GM23338 (cell line): ENCODE data around the gene ETAA1. TPM values are rescaled to one million over a fixed set of nuclear protein-coding genes. Genes with fewer than 3 reads are reported as not detected.

Experiments used
- ATAC-seq: fragments of 200-7000 bp; cut with Tn5 transposase; 3 replicates; pipeline ENCODE4 v1.9.1; 2020
- DNase-seq: peaks from one replicate; pipeline ENCODE4 v3.0.0-alpha.2; 2015; ENCODE audit warnings: low spot score
- H2AFZ ChIP-seq: fragments of 200-600 bp; sonication (generic); 2 replicates; pipeline ENCODE4 v1.8.0; 2016; ENCODE audit warnings: antibody characterized with exemption, mild to moderate bottlenecking, moderate library complexity
- H3F3A ChIP-seq: fragments of 200-600 bp; sonication (generic); replicated peaks from 2 replicates; pipeline ENCODE4 v1.8.0; 2017; ENCODE audit warnings: antibody characterized with exemption, mixed run types, low read depth
- H3K27ac ChIP-seq: fragments of 200-600 bp; sonication (generic); 2 replicates; pipeline ENCODE4 v1.6.1; 2016; ENCODE audit warnings: low read depth
- H3K27me3 ChIP-seq: fragments of 200-600 bp; sonication (generic); 2 replicates; pipeline ENCODE4 v1.8.0; 2016; ENCODE audit warnings: mild to moderate bottlenecking, mixed run types, moderate library complexity; ENCODE audit not compliant: insufficient read depth
- H3K36me3 ChIP-seq: fragments of 200-600 bp; sonication (generic); 2 replicates; pipeline ENCODE4 v1.8.0; 2016; ENCODE audit warnings: mild to moderate bottlenecking; ENCODE audit not compliant: insufficient read depth
- H3K4me1 ChIP-seq: fragments of 200-600 bp; sonication (generic); 2 replicates; pipeline ENCODE4 v1.8.0; 2016; ENCODE audit warnings: mild to moderate bottlenecking, moderate library complexity; ENCODE audit not compliant: insufficient read depth
- H3K4me2 ChIP-seq: fragments of 200-600 bp; sonication (generic); 2 replicates; pipeline ENCODE4 v1.7.1; 2017; ENCODE audit warnings: mixed run types
- H3K4me3 ChIP-seq: fragments of 200-600 bp; sonication (generic); 2 replicates; pipeline ENCODE4 v1.6.1; 2016; ENCODE audit warnings: mixed run types
- H3K79me2 ChIP-seq: fragments of 200-600 bp; sonication (generic); replicated peaks from 2 replicates; pipeline ENCODE4 v1.8.0; 2017; ENCODE audit warnings: mild to moderate bottlenecking; ENCODE audit not compliant: insufficient read depth
- H3K9me2 ChIP-seq: fragments of 200-600 bp; sonication (generic); 2 replicates; pipeline ENCODE4 v1.8.0; 2017; ENCODE audit not compliant: insufficient read depth
- H4K20me1 ChIP-seq: fragments of 200-600 bp; sonication (generic); replicated peaks from 2 replicates; pipeline ENCODE4 v1.8.0; 2017; ENCODE audit warnings: mild to moderate bottlenecking; ENCODE audit not compliant: insufficient read depth
- H3K27ac Mint-ChIP-seq: 2 replicates; pipeline ENCODE4 v1.8.0; 2020; ENCODE audit warnings: inconsistent platforms, mild to moderate bottlenecking, moderate library complexity, mixed read lengths
- H3K27me3 Mint-ChIP-seq: 3 replicates; pipeline ENCODE4 v1.8.0; 2022; ENCODE audit warnings: low read depth, mild to moderate bottlenecking, moderate library complexity, mixed read lengths, inconsistent platforms; ENCODE audit not compliant: insufficient read depth, poor library complexity
- H3K36me3 Mint-ChIP-seq: 3 replicates; pipeline ENCODE4 v1.8.0; 2021; ENCODE audit warnings: low read depth, mild to moderate bottlenecking, inconsistent platforms, moderate library complexity, mixed read lengths
- H3K4me1 Mint-ChIP-seq: 3 replicates; pipeline ENCODE4 v1.8.0; 2020; ENCODE audit warnings: mild to moderate bottlenecking, inconsistent platforms, mixed read lengths
- H3K4me3 Mint-ChIP-seq: 3 replicates; pipeline ENCODE4 v1.8.0; 2021; ENCODE audit warnings: moderate library complexity, mild to moderate bottlenecking, inconsistent platforms, mixed read lengths
- H3K9me3 Mint-ChIP-seq: 3 replicates; pipeline ENCODE4 v1.8.0; 2020; ENCODE audit warnings: moderate library complexity, mild to moderate bottlenecking, inconsistent platforms, mixed read lengths
- CREB1 ChIP-seq: fragments of 250-450 bp; sonication (Bioruptor Pico); IDR thresholded peaks from 2 replicates; pipeline ENCODE4 v1.5.0; 2020; ENCODE audit warnings: low read depth, mild to moderate bottlenecking, moderate library complexity
- ETS1 ChIP-seq: IDR thresholded peaks from 2 replicates; pipeline ENCODE4 v1.6.1; 2016; ENCODE audit warnings: antibody characterized with exemption
- EZH2 ChIP-seq: fragments of 200-600 bp; sonication (generic); IDR thresholded peaks from one replicate; pipeline ENCODE4 v1.8.0; 2017; ENCODE audit warnings: antibody characterized with exemption, mild to moderate bottlenecking, low read depth; ENCODE audit not compliant: unreplicated experiment
- EZH2phosphoT487 ChIP-seq: fragments of 200-600 bp; sonication (generic); IDR thresholded peaks from one replicate; pipeline ENCODE4 v1.8.1; 2018; ENCODE audit warnings: antibody characterized with exemption; ENCODE audit not compliant: unreplicated experiment
- NANOG ChIP-seq: IDR thresholded peaks from 2 replicates; pipeline ENCODE4 v1.6.1; 2016; ENCODE audit warnings: antibody characterized with exemption, borderline replicate concordance
- POLR2AphosphoS5 ChIP-seq: IDR thresholded peaks from 2 replicates; pipeline ENCODE4 v1.6.1; 2016; ENCODE audit warnings: antibody characterized with exemption, low read depth
- STAT1 ChIP-seq: IDR thresholded peaks from one replicate; pipeline ENCODE4 v1.6.1; 2016; ENCODE audit warnings: antibody characterized with exemption; ENCODE audit not compliant: unreplicated experiment
- ZNF114 ChIP-seq: fragments of 250-450 bp; sonication (Bioruptor Pico); IDR thresholded peaks from 2 replicates; pipeline ENCODE4 v1.5.0; 2020; ENCODE audit warnings: mild to moderate bottlenecking, moderate library complexity
- ZNF331 ChIP-seq: fragments of 250-450 bp; sonication (Bioruptor Pico); IDR thresholded peaks from 2 replicates; pipeline ENCODE4 v1.5.0; 2020; ENCODE audit warnings: low read depth, mild to moderate bottlenecking, moderate library complexity
- ZNF462 ChIP-seq: fragments of 250-450 bp; sonication (Bioruptor Pico); IDR thresholded peaks from 2 replicates; pipeline ENCODE4 v1.5.0; 2020; ENCODE audit warnings: mild to moderate bottlenecking, moderate library complexity
- polyA plus RNA-seq: library from polyadenylated mRNA; unstranded; fragments of >200 nt; fragmentation: Nextera tagmentation; extraction: Ambion mirVana; gene quantifications from 2 replicates; pipeline ENCODE4 v1.2.1, GENCODE V29; 2016
- total RNA-seq: library from RNA; depleted of rRNA; stranded (reverse); fragments of >200 nt; shearing (Covaris generic); gene quantifications from 2 replicates; pipeline ENCODE4 v1.2.3, GENCODE V29; 2014
- TF ChIP-seq, protein P1 (sequence below), 2 experiments: fragments of 200-600 bp in 1 of 2; sonication (generic) in 1 of 2; conservative IDR thresholded peaks; 2 replicates each; pipeline versions ENCODE4 v1.5.1 to v1.6.1; 2016 to 2017; ENCODE audit warnings: antibody characterized with exemption in 2 of 2, low read depth in 2 of 2, mild to moderate bottlenecking in 2 of 2, moderate library complexity in 1 of 2

Gene ETAA1
- total and polyA plus RNA-seq, 2 experiments from 2014 or later: 22.2 to 45.5 TPM

DNA sequence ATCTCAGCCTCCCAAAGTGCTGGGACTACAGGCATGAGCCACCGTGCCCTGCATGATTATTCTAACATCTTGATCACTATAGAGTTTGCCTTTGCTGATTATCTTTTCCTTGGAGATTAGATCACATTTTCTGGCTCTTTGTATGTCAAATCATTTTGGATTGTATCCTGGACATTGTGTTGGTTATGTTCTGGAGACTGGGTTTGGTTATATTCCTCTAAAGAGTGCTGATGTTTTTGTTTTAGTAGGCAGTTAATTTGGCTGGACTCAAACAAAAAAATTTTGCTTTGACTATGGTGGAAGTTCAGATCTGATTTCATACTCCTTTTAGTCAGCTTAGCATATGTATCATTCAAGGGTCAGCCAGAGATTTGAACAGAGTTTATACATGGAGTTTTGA, 26.4 kb downstream of the ETAA1 start:
- no peak for TF ChIP-seq CREB1 (CRISPR knock-in tag)
- TF ChIP-seq, protein P1, sequence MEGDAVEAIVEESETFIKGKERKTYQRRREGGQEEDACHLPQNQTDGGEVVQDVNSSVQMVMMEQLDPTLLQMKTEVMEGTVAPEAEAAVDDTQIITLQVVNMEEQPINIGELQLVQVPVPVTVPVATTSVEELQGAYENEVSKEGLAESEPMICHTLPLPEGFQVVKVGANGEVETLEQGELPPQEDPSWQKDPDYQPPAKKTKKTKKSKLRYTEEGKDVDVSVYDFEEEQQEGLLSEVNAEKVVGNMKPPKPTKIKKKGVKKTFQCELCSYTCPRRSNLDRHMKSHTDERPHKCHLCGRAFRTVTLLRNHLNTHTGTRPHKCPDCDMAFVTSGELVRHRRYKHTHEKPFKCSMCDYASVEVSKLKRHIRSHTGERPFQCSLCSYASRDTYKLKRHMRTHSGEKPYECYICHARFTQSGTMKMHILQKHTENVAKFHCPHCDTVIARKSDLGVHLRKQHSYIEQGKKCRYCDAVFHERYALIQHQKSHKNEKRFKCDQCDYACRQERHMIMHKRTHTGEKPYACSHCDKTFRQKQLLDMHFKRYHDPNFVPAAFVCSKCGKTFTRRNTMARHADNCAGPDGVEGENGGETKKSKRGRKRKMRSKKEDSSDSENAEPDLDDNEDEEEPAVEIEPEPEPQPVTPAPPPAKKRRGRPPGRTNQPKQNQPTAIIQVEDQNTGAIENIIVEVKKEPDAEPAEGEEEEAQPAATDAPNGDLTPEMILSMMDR (conservative IDR thresholded peaks at IDR 0.05; ENCODE audit: low read depth in 2 of 2): no peak
- TF ChIP-seq ZNF462: no peak
- Mint-ChIP-seq H3K4me3 (no peak overlapping the region), H3K27ac (no peak overlapping the region), H3K4me1 (no peaks in the 10 kb centered on the region), H3K9me3 (peaks cover 16% of the 10 kb centered on the region), H3K27me3 (peaks cover 3% of the 10 kb centered on the region), H3K36me3 (peaks cover 10% of the 10 kb centered on the region; the same call in 2 of the 3 replicates)
- Histone ChIP-seq H3K4me1 (no peaks in the 10 kb centered on the region), H2AFZ (no peak overlapping the region), H3K9me2 (no peaks in the 10 kb centered on the region), H3K27me3 (no peaks in the 10 kb centered on the region), H3K36me3 (no peaks in the 10 kb centered on the region), H4K20me1 (no peaks in the 10 kb centered on the region), H3K27ac (no peak overlapping the region), H3K79me2 (no peaks in the 10 kb centered on the region), H3K4me2 (no peak overlapping the region), H3F3A (no peaks in the 10 kb centered on the region), H3K4me3 (no peak overlapping the region)
- ATAC-seq (no peak), DNase-seq (no peak)

DNA sequence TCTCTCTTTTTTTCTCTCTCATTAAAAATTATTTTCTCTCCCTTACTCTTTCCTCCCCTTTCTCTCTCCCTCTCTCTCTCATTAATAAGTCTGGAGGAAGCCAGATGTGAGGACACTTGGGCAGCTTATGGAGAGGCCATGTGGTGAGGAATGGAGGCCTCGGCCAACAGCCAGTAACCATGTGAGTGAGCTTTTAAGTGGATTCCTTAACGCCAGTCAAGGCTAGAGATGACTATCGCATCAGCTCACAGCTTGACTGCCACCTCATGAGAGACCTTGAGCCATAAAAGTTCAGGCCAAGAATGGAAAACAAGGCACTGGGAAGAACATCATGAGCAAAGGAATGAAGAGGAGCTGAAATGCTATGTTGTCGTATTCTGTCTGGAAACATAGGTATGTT, 39.1 kb downstream of the ETAA1 start:
- Histone ChIP-seq H4K20me1 (no peaks in the 10 kb centered on the region), H2AFZ (peak overlapping the region; percentile 56), H3K4me3 (no peak overlapping the region), H3K4me1 (no peaks in the 10 kb centered on the region), H3K27ac (no peak overlapping the region), H3K4me2 (no peak overlapping the region), H3K79me2 (no peaks in the 10 kb centered on the region), H3F3A (no peaks in the 10 kb centered on the region), H3K27me3 (no peaks in the 10 kb centered on the region), H3K9me2 (no peaks in the 10 kb centered on the region), H3K36me3 (no peaks in the 10 kb centered on the region)
- Mint-ChIP-seq H3K27me3 (peaks cover 3% of the 10 kb centered on the region), H3K4me3 (no peak overlapping the region), H3K36me3 (no peaks in the 10 kb centered on the region), H3K9me3 (no peaks in the 10 kb centered on the region), H3K27ac (no peak overlapping the region), H3K4me1 (peaks cover 8% of the 10 kb centered on the region; the same call in 2 of the 3 replicates)
- DNase-seq (no peak), ATAC-seq (no peak)
- no peak for TF ChIP-seq ZNF331 (CRISPR knock-in tag)
- no peak for TF ChIP-seq ZNF114
- TF ChIP-seq, protein P1 (conservative IDR thresholded peaks at IDR 0.05; ENCODE audit: low read depth in 2 of 2): no peak
- no peak for TF ChIP-seq EZH2
- TF ChIP-seq EZH2phosphoT487: no peak
- TF ChIP-seq POLR2AphosphoS5: no peak
- TF ChIP-seq NANOG: no peak
- no peak for TF ChIP-seq STAT1
- TF ChIP-seq ETS1: no peak
- TF ChIP-seq CREB1 (CRISPR knock-in tag): no peak
